Esophagus mucosa (tissue), 1 donor: ENCODE measurements around the gene VPS37B. TPM values are rescaled to one million over a fixed set of nuclear protein-coding genes. Genes with fewer than 3 reads are reported as not detected.
"Not testable (repeated sequence)": the region's sequence is repeated elsewhere in the genome, so short reads cannot be mapped to it uniquely, and the experiment has no call there.

Source experiments
- ATAC-seq: fragments of 200-7000 bp; cut with Tn5 transposase; one replicate; pipeline ENCODE4 v1.9.1; 2020
- total RNA-seq: library from RNA; stranded (reverse); gene quantifications from one replicate; pipeline ENCODE4 v1.2.4, GENCODE V29; 2023
- donor health status: DM: yes; HTN: yes; CAD: no.

VPS37B gene
- total RNA-seq, result 51.4 TPM

- peak; percentile 60 for ATAC-seq
These were observed at the start of gene VPS37B for GRCh38 chr12:122895704-122896636. Gene VPS37B, minus strand, starts transcription at chr12:122896124. Its CDS starts 62 bp downstream, at chr12:122896062.

DNA sequence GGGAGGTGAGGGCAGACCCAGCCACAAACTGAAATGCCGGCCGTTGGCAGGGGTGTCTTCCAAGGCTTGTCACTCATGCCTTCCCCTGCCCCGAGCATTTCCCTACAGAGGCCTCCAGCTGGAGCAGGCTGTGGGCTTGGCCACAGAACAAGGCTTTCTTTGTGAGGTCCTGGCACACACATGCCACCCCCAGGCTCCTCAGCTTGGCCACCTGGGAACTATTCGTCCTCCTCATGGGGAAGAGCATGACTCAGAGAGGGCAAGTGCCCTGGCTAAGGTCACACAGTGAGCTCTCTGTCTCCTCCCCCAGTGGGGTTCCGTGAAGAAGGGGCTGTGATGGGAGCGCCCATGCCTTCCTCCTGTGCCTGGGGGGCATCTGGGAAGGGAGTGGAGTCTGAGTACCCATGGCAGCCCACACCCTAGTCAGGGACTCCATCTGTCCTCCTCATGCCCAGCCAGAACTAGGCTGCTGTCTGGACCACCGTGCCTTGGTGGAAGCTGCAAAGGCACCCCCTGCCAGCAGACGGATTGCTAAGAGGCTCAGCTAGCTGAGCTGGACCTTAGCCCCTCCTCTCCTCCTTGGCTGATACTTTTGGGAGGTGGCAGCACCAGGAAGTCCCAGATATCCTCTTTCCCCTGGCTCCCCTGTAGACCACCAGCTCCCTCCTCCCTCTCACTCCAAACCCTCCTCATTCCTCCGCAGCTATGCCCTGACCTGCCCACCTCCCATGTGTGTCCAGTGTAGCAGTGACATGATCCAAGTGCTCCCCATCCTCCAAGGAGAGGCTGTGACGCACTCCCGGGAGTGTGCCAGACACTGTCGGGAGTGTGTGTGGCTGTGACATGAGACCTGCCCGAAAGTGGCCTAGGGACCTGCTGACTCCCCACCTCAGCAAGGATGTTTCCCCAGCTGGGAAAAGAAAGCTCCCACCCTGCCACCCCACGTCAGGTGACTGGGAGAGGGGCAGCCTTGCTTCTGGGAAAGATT lies 49.0 kb upstream of the VPS37B start:
- peak; percentile 27 for ATAC-seq

- no peak for ATAC-seq
These were observed 47.3 kb upstream of the VPS37B start for GRCh38 chr12:122943196-122943595.

DNA sequence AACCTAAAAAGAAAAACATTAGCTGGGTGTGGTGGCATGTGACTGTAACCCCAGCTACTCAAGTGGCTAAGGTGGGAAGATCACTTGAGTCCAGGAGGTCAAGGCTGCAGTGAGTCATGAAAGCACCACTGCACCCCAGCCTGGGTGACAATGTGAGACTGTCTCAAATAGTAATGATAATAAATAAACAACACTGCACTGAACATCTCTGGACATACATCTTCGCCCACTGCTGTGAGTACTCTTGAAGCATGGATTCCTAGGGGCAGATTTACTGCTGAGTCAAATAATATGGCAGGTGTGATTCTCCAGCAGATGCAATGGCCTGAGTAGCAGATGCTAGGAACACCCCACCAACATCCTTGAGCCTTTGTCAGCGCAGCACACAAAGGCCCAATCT lies 46.7 kb upstream of the VPS37B start:
- no peak for ATAC-seq

DNA sequence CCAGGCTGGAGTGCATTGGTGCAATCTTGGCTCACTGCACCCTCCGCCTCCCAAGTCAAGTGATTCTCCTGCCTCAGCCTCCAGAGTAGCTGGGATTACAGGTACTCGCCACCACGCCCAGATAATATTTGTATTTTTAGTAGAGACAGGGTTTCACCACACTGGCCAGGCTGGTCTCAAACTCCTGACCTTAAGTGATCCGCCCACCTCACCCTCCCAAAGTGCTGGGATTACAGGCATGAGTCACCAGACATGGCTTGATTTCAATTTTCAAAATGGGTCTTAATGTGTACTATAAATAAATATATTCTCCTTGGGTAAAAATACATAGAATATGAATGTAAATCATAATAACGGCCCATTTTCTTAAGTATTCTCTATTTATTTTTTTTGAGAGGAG lies 45.4 kb upstream of the VPS37B start:
- not testable (repeated sequence) for ATAC-seq

DNA sequence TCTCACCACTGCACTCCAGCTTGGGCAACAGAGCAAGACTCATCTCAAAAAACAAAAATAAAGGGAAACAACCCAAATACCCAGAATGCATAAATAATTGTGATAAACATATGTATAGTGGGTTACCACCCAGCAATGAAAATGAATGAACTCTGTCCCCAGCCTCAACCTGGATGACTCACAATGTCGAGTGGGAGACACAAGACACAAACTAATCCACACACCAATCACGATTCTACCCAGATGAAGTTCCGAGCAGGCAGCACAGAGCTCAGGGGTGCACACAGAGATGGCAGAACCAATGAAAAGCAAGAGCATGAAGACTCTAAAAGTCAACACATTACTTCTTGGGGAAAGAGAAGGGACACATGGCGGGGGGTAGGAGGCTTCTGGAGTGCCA lies 43.2 kb upstream of the VPS37B start:
- ATAC-seq, result no peak

DNA sequence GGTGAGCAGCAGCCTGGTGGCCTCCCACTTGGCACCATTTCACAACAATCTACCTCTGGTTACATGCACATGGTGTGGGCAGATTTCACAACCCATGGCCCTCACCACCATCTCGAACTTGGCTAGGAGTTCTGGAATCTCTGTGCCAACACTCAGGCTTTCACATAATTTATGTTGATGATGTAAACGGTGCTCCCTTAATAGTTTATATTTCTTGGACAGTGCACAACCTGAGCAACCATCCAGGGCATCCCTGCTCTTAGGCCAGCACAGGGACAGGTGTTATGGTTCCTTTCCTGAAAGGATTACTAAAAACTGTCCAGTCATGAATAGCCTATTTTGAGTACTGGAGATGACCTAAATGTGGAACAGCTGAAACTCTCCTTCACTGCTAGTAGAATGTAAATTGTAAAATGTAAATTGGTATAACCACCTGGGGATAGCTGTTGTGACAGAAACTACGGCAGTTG lies 41.7 kb upstream of the VPS37B start:
- ATAC-seq, result no peak

- ATAC-seq, result no peak
These were observed 39.4 kb upstream of the VPS37B start for GRCh38 chr12:122935318-122935717.

DNA sequence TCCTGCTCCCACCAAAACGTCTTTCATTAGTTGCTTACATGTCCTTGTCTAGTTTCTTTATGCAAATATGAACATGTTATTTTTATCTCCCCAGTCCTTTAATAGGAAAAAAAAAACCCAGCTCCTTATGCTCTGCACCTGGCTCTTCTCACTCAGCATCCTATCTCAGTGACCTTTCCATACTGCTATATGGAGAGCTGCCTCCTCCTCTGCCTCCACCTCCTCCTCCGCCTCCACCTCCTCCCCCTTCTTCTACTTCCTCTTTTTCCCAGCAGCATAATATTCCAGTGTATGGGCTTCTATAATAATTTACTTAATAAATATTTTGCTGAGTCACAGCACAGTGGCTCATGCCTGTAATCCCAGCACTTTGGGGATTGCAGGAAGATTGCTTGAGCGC lies 38.8 kb upstream of the VPS37B start:
- no peak for ATAC-seq

- ATAC-seq, result no peak
These were observed 36.3 kb upstream of the VPS37B start for GRCh38 chr12:122932207-122932606.

DNA sequence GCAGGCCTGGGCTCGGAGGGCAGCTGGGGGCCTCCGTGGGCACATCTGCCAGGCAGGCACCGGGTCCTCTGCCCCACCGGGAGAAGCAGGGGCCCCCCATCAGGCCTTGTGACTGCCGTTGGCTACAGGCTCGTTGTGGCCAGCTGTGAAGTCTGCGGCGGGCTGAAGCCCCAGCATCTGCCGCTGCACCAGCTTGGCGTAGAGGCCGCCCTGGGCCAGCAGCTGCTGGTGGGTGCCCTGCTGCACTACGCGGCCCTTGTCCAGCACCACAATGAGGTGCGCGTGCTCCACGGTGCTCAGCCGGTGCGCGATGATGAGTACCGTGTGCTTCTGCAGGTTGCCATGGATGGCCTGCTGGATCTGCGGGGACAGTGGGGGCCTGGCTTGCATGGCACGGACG lies 33.9 kb upstream of the VPS37B start:
- ATAC-seq, result peak; percentile 17

GRCh38 chr12:122929148-122929538 lies 33.2 kb upstream of the VPS37B start:
- no peak for ATAC-seq

DNA sequence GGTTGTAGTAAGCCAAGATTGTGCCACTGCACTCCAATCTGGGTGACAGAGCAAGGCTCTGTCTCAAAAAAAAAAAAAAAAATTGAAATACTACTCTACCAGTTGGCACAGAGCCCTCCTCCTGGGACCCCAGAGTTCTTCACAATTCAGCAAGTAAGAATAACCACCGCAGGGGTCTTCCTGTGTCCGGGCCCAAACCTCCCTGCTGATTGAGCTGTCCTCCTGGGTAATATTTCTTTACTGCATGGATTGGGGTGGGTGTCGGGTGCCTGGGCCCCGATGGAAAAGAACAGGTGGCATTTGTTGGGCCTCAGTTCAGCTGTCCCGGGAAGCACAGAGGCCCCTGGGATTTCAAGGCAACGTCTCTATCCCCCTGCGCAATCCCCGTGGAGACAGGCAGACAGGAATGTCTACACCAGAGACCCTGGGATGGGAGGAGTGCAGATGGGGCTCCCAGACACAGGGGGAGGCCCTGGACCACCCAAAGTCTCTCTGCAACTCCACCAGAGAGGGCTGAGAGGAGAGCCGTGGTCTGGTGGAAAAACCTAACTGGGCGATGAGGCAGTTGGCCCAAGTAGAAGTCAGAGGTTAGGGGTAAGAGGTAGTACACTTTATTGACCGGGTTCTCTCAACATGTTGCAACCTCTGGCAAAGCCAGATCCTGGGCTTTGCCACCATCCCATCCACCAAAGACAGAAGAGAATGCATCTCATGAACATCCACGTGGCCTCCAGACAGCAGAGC lies 32.7 kb upstream of the VPS37B start:
- no peak for ATAC-seq

DNA sequence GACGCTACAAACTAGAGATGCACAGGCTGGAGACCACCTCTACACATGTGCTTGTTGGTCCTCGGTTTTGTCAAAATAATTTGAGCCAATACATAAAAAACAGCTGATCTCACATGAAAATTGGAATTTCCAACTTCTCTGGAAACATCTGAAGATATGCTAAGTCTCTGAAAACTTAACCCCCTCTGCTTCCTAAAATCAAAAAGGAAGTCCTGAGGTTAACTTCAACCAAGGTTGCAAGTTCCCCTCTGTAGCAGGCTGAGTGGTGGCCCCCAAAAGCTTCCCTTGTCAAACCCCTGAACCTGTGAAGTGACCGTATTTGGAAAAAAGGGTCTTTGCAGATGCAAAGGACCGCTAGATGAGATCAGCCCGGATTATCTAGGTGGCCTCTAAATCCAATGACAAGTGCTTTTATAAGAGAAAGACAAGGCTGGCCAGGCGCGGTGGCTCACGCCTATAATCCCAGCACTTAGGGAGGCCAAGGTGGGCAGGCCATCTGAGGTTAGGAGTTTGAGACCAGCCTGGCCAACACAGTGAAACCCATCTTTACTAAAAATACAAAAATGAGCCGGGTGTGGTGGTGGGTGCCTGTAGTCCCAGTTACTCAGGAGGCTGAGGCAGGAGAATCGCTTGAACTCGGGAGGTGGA lies 32.0 kb upstream of the VPS37B start:
- ATAC-seq, result no peak

GRCh38 chr12:122921917-122922316 lies 26.0 kb upstream of the VPS37B start:
- no peak for ATAC-seq

GRCh38 chr12:122920687-122921086 lies 24.8 kb upstream of the VPS37B start:
- ATAC-seq, result no peak

GRCh38 chr12:122918827-122919226 lies 22.9 kb upstream of the VPS37B start:
- no peak for ATAC-seq

GRCh38 chr12:122917507-122918121 lies 21.7 kb upstream of the VPS37B start:
- peak; percentile 39 for ATAC-seq

- ATAC-seq, result no peak
These were observed 13.7 kb upstream of the VPS37B start for GRCh38 chr12:122909442-122910288.

DNA sequence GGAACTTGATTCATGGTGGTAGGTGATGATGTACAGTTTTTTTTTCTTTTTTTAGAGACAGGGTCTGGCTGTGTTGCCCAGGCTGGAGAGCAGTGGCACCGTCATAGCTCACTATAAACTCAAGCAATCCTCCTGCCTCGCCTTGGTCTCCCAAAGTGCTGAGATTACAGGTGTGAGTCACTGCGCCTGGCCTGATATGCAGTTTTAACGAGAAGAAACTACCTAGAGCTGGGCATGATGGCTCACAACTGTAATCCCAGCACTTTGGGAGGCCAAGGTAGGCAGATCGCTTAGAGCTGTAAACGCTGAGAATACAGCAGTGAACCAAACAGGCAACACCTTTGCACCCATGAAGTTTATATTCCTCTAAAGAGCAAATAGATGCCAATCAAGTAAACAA lies 13.0 kb upstream of the VPS37B start:
- ATAC-seq, result no peak
